PFSK-1 (cell line): ENCODE data around the gene EVI5.

Experiments used
- POLR2AphosphoS5 ChIP-seq: IDR thresholded peaks from 2 replicates; pipeline ENCODE4 v1.6.1; 2012; ENCODE audit warnings: low read depth, mild to moderate bottlenecking, control low read depth, low read length, moderate library complexity
- REST ChIP-seq, 2 experiments: IDR thresholded peaks; 2 replicates each; pipeline versions ENCODE4 v1.6.1 to v1.8.0; 2011 to 2012; ENCODE audit warnings: low read depth in 2 of 2, low read length in 2 of 2, control low read depth in 1 of 2, inconsistent platforms in 1 of 2, mild to moderate bottlenecking in 1 of 2, moderate library complexity in 1 of 2; ENCODE audit not compliant: insufficient read depth in 1 of 2
- TAF1 ChIP-seq: IDR thresholded peaks from 2 replicates; pipeline ENCODE4 v1.6.1; 2012; ENCODE audit warnings: low read length, control low read depth, borderline replicate concordance; ENCODE audit not compliant: insufficient read depth

GRCh38 chr1:92778376-92778775 lies 6.5 kb downstream of the EVI5 start:
- TF ChIP-seq REST (IDR thresholded peaks at IDR 0.05; ENCODE audit: insufficient read depth in 1 of 2, low read depth in 2 of 2, low read length in 2 of 2) (no peak), POLR2AphosphoS5 (no peak), TAF1 (no peak)
